HG03064 (cell line): ENCODE data around the gene CD79B.

Source experiments
- ATAC-seq: cut with Tn5 transposase; IDR thresholded peaks from one replicate; pipeline ENCODE4 v1.9.1; 2021; ENCODE audit warnings: low read depth; ENCODE audit not compliant: unreplicated experiment

The CD79B gene

GRCh38 chr17:63954402-63955063 lies 22.4 kb upstream of the CD79B start:
- no peak for ATAC-seq

- no peak for ATAC-seq
Measured at GRCh38 chr17:63950940-63951907, 19.1 kb upstream of the CD79B start.

GRCh38 chr17:63949576-63950250 lies 17.6 kb upstream of the CD79B start:
- ATAC-seq: no peak

- no peak for ATAC-seq
Measured at GRCh38 chr17:63948521-63948920, 16.4 kb upstream of the CD79B start.

GRCh38 chr17:63947711-63948330 lies 15.7 kb upstream of the CD79B start:
- no peak for ATAC-seq

GRCh38 chr17:63946440-63947363 lies 14.6 kb upstream of the CD79B start:
- peak; percentile 54 for ATAC-seq

- ATAC-seq: no peak
Measured at GRCh38 chr17:63945784-63946439, 13.8 kb upstream of the CD79B start.

- ATAC-seq: no peak
Measured at GRCh38 chr17:63944736-63945499, 12.8 kb upstream of the CD79B start.

GRCh38 chr17:63943745-63944144 lies 11.6 kb upstream of the CD79B start:
- ATAC-seq: no peak

- no peak for ATAC-seq
Measured at GRCh38 chr17:63942309-63942985, 10.3 kb upstream of the CD79B start.

- ATAC-seq: no peak
Measured at GRCh38 chr17:63941751-63942150, 9.6 kb upstream of the CD79B start.

GRCh38 chr17:63941162-63941561 lies 9.0 kb upstream of the CD79B start:
- no peak for ATAC-seq

GRCh38 chr17:63940584-63940983 lies 8.5 kb upstream of the CD79B start:
- ATAC-seq: no peak

GRCh38 chr17:63939884-63940283 lies 7.8 kb upstream of the CD79B start:
- no peak for ATAC-seq

- no peak for ATAC-seq
Measured at GRCh38 chr17:63939401-63939800, 7.3 kb upstream of the CD79B start.

- ATAC-seq: no peak
Measured at GRCh38 chr17:63937920-63938319, 5.8 kb upstream of the CD79B start.

- no peak for ATAC-seq
Measured at GRCh38 chr17:63937319-63937718, 5.2 kb upstream of the CD79B start.
